ENCODE measurements around the gene LCT. TPM values are rescaled to one million over a fixed set of nuclear protein-coding genes. Genes with fewer than 3 reads are reported as not detected.

LCT gene
- total RNA-seq, 1 donor from 2014 or later = 2.8 TPM

DNA sequence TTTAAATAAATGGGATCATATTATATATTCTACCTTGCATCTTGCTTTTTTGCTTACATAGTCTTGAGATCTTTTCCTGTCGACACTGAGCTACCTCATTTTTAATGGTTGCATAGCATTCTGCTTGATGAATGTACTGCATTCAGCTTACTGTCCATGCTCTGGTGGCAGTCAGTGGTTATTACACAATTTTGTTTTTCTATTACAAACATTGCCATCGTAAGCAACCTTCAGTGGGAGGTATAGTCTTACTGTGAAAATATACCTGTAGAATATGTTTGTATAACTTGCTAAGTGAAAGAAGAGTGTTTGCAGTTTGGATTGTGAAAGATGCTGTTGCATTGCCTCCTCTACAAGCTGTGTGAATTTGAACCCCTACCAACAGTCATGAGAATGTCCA, 52.0 kb downstream of the LCT start:
- no peak for DNase-seq (ENCODE audit: extremely low spot score, unreplicated experiment)
- Mint-ChIP-seq H3K9me3 (peaks cover 8% of the 10 kb centered on the region), H3K36me3 (peaks cover 52% of the 10 kb centered on the region), H3K4me1 (ENCODE audit: unreplicated experiment) (no peaks in the 10 kb centered on the region), H3K27me3 (no peaks in the 10 kb centered on the region), H3K4me3 (no peak overlapping the region), H3K27ac (no peak overlapping the region)
- TF ChIP-seq, protein P1, sequence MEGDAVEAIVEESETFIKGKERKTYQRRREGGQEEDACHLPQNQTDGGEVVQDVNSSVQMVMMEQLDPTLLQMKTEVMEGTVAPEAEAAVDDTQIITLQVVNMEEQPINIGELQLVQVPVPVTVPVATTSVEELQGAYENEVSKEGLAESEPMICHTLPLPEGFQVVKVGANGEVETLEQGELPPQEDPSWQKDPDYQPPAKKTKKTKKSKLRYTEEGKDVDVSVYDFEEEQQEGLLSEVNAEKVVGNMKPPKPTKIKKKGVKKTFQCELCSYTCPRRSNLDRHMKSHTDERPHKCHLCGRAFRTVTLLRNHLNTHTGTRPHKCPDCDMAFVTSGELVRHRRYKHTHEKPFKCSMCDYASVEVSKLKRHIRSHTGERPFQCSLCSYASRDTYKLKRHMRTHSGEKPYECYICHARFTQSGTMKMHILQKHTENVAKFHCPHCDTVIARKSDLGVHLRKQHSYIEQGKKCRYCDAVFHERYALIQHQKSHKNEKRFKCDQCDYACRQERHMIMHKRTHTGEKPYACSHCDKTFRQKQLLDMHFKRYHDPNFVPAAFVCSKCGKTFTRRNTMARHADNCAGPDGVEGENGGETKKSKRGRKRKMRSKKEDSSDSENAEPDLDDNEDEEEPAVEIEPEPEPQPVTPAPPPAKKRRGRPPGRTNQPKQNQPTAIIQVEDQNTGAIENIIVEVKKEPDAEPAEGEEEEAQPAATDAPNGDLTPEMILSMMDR (conservative IDR thresholded peaks at IDR 0.05) = peak; percentile 56

DNA sequence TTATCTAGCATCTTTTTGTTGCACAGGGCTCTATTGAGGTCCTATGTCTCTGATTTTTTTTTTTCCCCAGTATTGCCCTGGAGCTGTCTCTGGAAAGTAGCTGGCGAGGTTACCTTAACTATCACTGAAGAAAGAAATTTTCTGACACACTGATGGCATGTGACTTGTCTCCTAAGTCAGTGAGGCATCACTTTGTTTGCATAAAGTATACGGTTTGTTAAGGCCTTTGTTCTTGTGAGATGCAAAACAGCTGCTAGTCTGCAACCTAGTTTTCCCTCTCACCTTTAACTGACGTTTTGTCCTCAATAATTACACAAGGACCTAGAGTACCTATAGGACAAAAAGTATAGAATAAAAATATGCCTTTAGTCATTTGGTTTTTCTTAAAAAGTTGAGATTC, 53.5 kb downstream of the LCT start:
- Mint-ChIP-seq H3K4me1 (ENCODE audit: unreplicated experiment) (no peaks in the 10 kb centered on the region), H3K27me3 (no peaks in the 10 kb centered on the region), H3K36me3 (peaks cover 52% of the 10 kb centered on the region), H3K27ac (no peak overlapping the region), H3K9me3 (peaks cover 8% of the 10 kb centered on the region), H3K4me3 (no peak overlapping the region)
- DNase-seq (ENCODE audit: extremely low spot score, unreplicated experiment) = no peak
- TF ChIP-seq, protein P1 (conservative IDR thresholded peaks at IDR 0.05) = no peak

DNA sequence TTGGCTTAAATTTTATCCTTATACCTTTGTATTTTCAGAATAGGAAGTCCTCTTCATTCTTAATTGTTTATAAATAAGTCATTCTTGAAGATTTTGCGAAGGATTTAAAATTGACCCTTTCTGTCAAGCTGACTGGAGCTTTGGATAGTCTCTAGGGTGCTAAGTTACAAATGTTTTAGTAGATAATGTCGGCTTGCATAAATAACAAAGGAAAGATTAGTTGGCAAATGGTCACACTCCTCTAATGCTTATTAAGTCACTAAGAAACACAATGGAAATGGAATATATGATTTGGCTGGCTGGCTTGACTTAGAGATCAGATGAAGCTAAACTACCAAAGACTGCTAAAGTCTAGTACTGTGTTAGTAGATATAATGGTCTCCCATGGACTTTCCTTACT, 54.8 kb downstream of the LCT start:
- H3K27me3 Mint-ChIP-seq = no peaks in the 10 kb centered on the region
- DNase-seq (ENCODE audit: extremely low spot score, unreplicated experiment) = no peak
- TF ChIP-seq, protein P1 (conservative IDR thresholded peaks at IDR 0.05) = no peak
- H3K4me1 Mint-ChIP-seq (ENCODE audit: unreplicated experiment) = no peaks in the 10 kb centered on the region
- peaks cover 53% of the 10 kb centered on the region for H3K36me3 Mint-ChIP-seq
- H3K9me3 Mint-ChIP-seq = peaks cover 8% of the 10 kb centered on the region
- H3K27ac Mint-ChIP-seq = no peak overlapping the region
- H3K4me3 Mint-ChIP-seq = no peak overlapping the region

DNA sequence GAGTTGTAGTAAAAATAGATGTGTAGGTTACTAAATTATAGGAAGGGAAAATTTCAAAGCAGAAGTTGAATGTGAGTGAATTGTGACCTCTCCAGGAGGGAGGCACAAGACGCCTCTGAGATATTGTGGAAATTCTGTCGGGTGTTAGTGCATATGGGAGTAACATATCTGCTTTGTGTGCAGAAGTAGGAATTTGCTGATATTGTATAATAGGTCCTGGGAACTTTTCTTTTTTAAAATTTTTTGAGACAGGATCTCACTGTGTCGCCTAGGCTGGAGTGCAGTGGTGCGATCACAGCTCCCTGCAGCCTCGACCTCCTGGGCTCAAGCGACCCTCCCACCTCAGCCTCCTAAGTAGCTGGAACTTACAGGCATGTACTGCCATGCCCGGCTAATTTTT, 60.6 kb downstream of the LCT start:
- Mint-ChIP-seq H3K36me3 (peaks cover 35% of the 10 kb centered on the region), H3K27ac (no peak overlapping the region)

DNA sequence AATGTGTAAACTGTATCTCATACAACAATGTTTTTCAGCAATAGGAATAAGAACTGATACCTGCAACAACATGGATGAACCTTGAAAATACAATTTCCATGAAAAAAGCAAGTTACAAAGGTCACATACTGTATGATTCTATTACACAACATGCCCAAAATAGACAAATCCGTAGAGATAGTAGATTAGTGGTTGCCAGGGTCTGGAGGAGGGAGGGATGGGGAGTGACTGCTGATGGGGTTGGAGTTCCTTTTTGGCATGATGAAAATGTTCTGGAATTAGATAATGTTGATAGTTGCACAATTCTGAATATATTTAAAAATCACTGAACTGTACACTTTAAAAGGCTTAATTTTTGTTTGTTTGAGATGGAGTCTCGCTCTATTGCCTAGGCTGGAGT, 61.6 kb downstream of the LCT start:
- Mint-ChIP-seq H3K9me3 (no peaks in the 10 kb centered on the region), H3K4me3 (no peak overlapping the region), H3K27me3 (no peaks in the 10 kb centered on the region), H3K36me3 (peaks cover 36% of the 10 kb centered on the region), H3K27ac (no peak overlapping the region), H3K4me1 (ENCODE audit: unreplicated experiment) (no peaks in the 10 kb centered on the region)
- no peak for DNase-seq (ENCODE audit: extremely low spot score, unreplicated experiment)
- TF ChIP-seq, protein P1 (conservative IDR thresholded peaks at IDR 0.05) = no peak

More for the DNA sequence above, 60.6 kb downstream of the LCT start:
- TF ChIP-seq, protein P1 (conservative IDR thresholded peaks at IDR 0.05) = no peak
- DNase-seq (ENCODE audit: extremely low spot score, unreplicated experiment) = no peak
- Mint-ChIP-seq H3K27me3 (no peaks in the 10 kb centered on the region), H3K4me3 (no peak overlapping the region), H3K4me1 (ENCODE audit: unreplicated experiment) (no peaks in the 10 kb centered on the region), H3K9me3 (no peaks in the 10 kb centered on the region)

DNA sequence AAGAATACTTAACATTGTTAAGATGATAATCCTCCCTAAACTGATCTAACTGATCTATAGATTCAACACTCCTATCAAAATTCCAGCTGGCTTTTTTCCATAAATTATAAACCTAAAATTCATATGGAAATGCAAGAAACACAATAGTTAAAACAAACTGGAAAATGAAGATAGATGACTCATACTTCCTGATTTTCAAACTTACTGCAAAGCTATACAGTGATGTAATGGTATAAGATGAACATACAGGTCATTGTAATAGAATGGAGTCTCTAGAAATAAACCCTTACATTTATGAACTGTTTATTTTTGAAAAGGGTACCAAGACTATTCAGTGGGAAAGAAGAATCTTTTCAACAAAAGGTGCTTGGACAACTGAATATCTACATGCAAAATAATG, 63.1 kb downstream of the LCT start:
- no peaks in the 10 kb centered on the region for H3K4me1 Mint-ChIP-seq (ENCODE audit: unreplicated experiment)
- no peak overlapping the region for H3K27ac Mint-ChIP-seq
- H3K9me3 Mint-ChIP-seq = no peaks in the 10 kb centered on the region
- no peak overlapping the region for H3K4me3 Mint-ChIP-seq
- H3K36me3 Mint-ChIP-seq = peaks cover 50% of the 10 kb centered on the region
- DNase-seq (ENCODE audit: extremely low spot score, unreplicated experiment) = no peak
- TF ChIP-seq, protein P1 (conservative IDR thresholded peaks at IDR 0.05) = no peak
- H3K27me3 Mint-ChIP-seq = no peaks in the 10 kb centered on the region
